Vein endothelial cell (primary cell): Measurements from ENCODE around the gene EIF3I. TPM values are rescaled to one million over a fixed set of nuclear protein-coding genes. Genes with fewer than 3 reads are reported as not detected.

Source experiments
- small RNA-seq: library from RNA; depleted of rRNA; stranded (forward); fragments of <200 nt; gene quantifications from one replicate; pipeline ENCODE3, GENCODE V24; 2012
- total RNA-seq: library from RNA; depleted of rRNA; stranded (reverse); fragments of >200 nt; gene quantifications from 2 replicates; pipeline ENCODE4 v1.2.3, GENCODE V29; 2012

Gene EIF3I
- total RNA-seq, result 309 and 330 TPM in 2 replicates

DNA sequence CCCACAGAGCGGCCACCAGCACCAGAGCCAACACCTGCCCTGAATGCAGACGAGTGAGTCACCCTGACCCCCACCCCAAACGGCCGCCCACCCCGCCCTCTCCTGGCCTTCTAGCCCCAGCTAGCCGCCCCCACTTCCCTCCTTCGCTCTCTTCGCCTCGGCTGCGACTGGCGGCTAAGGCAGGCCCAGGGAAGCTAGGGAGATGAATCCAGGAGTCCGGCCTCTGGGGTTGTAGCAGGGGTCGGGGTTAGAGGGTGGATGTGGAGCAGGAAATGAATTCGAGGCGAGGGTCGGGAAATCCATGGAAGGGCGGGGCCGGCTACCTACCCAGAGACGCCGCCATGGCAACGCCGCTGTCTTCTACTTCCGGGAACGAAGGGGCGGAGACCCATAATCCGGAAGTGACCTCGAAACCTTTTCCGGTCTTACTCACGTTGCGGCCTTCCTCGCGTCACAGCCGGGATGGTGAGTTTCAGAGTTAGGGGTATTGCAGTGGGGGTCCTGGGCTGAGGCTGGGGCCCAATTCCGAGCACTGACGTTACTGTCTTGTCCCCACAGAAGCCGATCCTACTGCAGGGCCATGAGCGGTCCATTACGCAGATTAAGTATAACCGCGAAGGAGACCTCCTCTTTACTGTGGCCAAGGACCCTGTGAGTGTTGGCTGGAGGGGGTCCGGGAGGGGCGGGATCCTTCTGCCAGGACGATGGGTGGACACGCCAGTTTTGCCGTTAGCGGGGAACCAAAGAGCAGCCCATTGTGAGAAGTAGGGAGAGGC, at the start of gene EIF3I, which contains the start of gene TMEM234:
EIF3I (plus strand) TSS at position 428 of the 776 bp plus-strand sequence; CDS start at position 463, 35 bp downstream.
TMEM234 (minus strand) TSS at position 374 of the 776 bp plus-strand sequence; CDS start at position 343, 31 bp downstream.

GRCh38 chr1:32179443-32180185, 42.6 kb upstream of the EIF3I start, which contains the start of gene TXLNA:
Gene TXLNA (plus strand): TSS chr1:32179675. CDS start chr1:32180346, 671 bp downstream.

GRCh38 chr1:32200226-32201010, 21.8 kb upstream of the EIF3I start, which contains the start of gene CCDC28B:
Gene CCDC28B (plus strand): TSS chr1:32200595. CDS start chr1:32201936, 1,341 bp downstream.

DNA sequence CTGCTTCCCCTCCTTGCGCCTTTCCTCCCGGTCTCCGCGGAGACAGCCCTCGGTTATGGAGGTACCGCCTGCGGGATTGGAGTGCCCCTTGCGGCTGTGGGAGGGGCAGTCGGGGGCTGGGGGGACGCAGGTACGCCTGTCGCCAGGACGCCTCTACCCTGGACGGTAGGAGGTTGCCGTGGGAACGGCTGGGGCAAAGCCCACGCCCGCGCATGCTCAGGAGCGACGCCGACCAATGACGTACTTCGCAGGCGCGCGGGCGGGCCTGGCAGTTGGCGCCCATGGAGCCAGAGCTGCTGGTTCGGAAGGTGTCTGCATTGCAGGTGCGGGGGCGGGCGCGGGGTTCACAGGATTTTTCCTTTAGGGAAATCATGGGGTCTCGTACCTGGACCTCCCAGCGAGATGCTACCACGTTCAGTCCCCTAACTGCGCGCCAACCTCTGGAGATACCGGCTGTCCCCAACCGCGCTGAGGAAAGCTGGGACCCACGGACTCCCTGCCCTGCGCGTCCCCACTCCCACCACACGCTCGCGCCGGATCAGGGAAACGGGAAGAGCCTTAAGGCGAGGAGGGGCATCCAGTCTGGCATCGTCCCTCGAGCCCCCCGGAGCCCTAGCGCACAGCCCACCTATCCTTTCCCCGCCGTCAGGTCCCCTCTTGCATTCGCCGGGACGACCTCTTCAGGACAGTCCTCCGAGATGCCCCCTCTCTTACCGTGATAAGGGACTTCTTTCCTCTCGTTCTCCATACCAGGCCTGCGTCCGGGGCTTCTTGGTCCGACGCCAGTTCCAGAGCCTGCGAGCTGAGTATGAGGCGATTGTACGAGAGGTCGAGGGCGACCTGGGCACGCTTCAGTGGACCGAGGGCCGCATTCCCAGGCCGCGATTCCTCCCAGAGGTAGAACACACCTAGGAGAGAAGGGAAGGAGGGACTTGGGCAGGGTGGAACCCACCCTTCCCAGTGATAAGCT, 16.5 kb upstream of the EIF3I start, which contains the start of gene IQCC:
IQCC (plus strand) TSS at position 271 of the 970 bp plus-strand sequence; CDS start at position 282, 11 bp downstream.

DNA sequence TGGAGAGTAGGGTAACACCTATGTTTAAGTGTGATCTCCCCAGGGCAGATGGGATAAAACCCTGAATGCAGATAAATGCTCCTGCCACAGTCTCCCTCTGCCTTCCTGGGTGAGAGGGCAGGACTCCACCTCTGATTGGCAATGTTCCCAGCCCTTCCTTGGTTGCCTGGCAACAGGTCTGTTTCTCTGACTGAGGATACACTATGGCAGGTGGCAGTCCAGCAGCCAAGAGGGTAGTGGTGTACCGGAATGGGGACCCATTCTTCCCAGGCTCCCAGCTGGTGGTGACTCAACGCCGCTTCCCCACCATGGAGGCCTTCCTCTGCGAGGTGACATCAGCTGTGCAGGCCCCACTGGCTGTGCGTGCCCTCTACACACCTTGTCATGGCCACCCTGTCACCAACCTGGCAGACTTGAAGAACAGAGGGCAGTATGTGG, 13.3 kb upstream of the EIF3I start, which contains the start of gene DCDC2B:
DCDC2B (plus strand) TSS at position 199 of the 438 bp plus-strand sequence; CDS start at position 204, 5 bp downstream.

GRCh38 chr1:32246888-32247273, 24.7 kb downstream of the EIF3I start, which contains the start of gene FAM167B:
Gene FAM167B (plus strand): TSS chr1:32247222. CDS start chr1:32247422, 200 bp downstream.

DNA sequence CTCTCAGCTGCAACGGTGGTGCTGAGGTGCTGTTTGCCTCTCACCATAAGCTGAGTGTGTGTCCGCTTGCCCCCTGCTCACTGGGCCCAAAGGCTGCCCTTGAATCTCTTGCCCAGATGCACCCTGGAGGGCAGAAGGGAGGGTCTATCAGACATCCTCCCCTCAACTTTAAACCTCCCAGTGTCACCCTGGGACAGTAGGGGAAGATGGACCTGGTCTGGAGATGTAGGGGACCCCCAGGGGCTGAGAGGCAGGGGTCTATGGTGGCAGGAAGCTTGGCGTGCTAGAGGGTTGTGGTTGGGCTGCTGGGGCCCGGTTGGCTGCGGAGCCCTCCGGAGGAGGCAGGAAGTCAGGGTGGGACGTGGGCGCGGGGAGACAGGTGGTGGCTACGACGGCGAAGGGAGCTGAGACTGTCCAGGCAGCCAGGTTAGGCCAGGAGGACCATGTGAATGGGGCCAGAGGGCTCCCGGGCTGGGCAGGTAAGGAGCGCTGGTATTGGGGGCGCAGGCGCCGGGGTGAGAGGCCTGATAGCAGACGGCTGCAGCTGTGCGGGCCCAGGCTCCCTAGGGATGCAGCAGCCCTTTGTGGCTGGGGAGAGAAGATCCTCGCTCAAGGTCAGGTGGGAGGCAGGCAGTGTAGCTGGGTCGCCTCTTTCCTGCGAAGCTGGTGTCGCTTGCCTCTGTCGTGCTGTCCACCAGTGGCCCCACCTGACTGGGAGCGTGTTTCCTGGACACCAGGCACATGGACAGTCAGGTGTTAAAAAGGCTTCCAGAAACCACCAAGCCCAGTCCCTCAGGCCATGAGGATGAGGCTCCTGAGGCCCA, 28.9 kb downstream of the EIF3I start, which contains the start of gene LCK:
LCK (plus strand) TSS at position 373 of the 824 bp plus-strand sequence. CDS start 23,065 bp downstream, outside the sequence.

Small RNAs within 50 kb of the gene (small RNA-seq; reads per million reads assigned to genes)
- gene RF00017, result not detected

Other genes starting within 250 kb of the EIF3I start
- gene KHDRBS1, start 208.5 kb upstream of the EIF3I start, total RNA-seq, result 72.8 and 82.4 TPM in 2 replicates
- gene TMEM39B, start 149.5 kb upstream of the EIF3I start, total RNA-seq, result 17.6 and 19.3 TPM in 2 replicates
- gene KPNA6, start 114.4 kb upstream of the EIF3I start, total RNA-seq, result 75.8 and 84.3 TPM in 2 replicates
- gene TXLNA, start 42.7 kb upstream of the EIF3I start, total RNA-seq, result 93.1 and 95.1 TPM in 2 replicates
- gene CCDC28B, start 21.8 kb upstream of the EIF3I start, total RNA-seq, result 11.8 and 12.4 TPM in 2 replicates
- 1.3 and 1.8 TPM in 2 replicates for gene IQCC, start 16.7 kb upstream of the EIF3I start, total RNA-seq
- not detected in 2 replicates for gene DCDC2B, start 13.3 kb upstream of the EIF3I start, total RNA-seq
- gene TMEM234, start 54 bp upstream of the EIF3I start, total RNA-seq, result 18.0 and 18.6 TPM in 2 replicates
- gene FAM167B, start 24.8 kb downstream of the EIF3I start, total RNA-seq, result 1.3 and 2.9 TPM in 2 replicates
- not detected in 2 replicates for gene LCK, start 28.9 kb downstream of the EIF3I start, total RNA-seq
- 101 TPM in 2 replicates for gene HDAC1, start 69.7 kb downstream of the EIF3I start, total RNA-seq
- 173 and 204 TPM in 2 replicates for gene MARCKSL1, start 113.8 kb downstream of the EIF3I start, total RNA-seq
- gene FAM229A, start 140.1 kb downstream of the EIF3I start, total RNA-seq, result 1.8 and 2.0 TPM in 2 replicates
- 0.19 and 0.98 TPM in 2 replicates for gene TSSK3, start 140.1 kb downstream of the EIF3I start, total RNA-seq
- gene BSDC1, start 172.0 kb downstream of the EIF3I start, total RNA-seq, result 60.4 and 65.8 TPM in 2 replicates
- under 0.01 TPM in 2 replicates for gene ZBTB8B, start 242.7 kb downstream of the EIF3I start, total RNA-seq